GM19467 (cell line): ENCODE results near the gene CPA1.
"Not testable (repeated sequence)": the region's sequence is repeated elsewhere in the genome, so short reads cannot be mapped to it uniquely, and the experiment has no call there.

Experiments used
- ATAC-seq: cut with Tn5 transposase; IDR thresholded peaks from one replicate; pipeline ENCODE4 v1.9.1; 2021; ENCODE audit warnings: mild to moderate bottlenecking, moderate library complexity; ENCODE audit not compliant: unreplicated experiment

The CPA1 gene

DNA sequence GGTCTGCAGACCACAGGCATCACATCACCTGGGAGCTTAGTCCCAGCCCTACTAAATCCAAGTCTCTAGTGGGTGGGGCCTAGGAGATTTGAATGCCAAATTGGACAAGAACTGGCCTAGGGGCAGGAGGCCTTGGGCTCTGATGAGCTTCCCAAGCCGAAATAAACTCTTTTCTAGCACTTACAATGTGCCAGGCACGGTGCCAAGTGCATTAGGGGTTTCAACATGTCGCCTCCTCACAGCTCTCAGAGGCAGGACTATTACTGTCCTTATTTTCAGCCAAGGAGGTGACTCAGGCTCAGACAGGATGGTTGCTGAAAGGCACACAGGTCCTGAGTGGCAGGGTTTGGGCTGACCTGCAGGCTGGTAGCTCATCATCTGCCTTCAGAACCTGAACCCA lies 9.2 kb upstream of the CPA1 start:
- ATAC-seq, result no peak

DNA sequence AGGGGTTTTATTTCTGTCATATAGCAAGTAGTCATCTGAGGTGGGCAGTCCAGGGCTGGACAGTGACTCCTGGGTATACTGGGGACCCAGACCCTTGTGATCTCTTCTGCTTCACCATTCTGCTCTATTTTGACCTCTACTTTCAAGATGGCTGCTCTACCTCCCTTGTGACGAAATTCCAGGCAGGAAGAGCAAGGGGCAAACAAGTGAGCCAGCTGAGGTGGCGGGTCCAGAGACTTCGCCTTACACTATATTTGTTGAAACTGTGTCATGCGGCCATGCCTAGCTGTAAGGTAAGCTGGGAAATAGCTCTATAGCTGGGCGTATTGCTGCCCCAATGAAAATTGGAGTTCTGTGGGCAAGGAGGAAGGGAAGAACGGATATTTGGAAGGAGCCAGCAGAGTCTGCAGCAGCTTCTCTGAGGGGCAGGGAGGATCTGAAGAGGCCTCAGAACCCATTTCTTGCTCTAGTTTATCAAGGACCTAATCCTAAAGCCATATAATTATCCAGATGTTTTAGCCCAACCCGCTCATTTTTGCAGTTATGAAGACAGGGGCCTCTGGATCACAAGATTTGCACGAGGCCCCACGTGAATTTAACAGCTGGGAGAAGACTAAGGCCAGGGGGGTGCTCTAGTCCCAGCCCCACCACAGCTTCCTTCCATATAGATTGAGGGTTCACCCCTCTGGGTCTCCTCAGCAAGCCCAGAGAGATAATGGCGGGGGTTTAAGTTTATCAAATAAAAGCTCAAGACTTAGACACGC lies 7.7 kb upstream of the CPA1 start:
- no peak for ATAC-seq

DNA sequence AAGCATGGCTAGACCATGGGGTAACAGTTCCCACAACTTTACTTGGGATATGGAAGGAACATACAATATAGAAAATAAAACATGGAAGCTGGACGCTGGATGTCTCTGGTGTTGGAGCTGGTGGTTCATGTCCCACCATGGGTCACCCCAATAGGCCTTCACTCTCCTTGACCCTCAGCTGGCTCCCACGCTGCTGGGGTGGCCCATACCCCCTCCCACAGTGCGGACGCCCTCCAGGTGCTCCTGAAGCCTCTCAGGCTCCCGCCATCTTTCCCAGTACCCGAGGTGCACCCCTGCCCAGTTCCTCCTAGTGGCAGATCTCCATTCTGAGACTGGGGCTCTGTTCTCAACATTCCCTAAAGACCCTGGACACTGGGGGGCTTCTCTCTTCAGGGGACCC lies 5.8 kb upstream of the CPA1 start:
- no peak for ATAC-seq

DNA sequence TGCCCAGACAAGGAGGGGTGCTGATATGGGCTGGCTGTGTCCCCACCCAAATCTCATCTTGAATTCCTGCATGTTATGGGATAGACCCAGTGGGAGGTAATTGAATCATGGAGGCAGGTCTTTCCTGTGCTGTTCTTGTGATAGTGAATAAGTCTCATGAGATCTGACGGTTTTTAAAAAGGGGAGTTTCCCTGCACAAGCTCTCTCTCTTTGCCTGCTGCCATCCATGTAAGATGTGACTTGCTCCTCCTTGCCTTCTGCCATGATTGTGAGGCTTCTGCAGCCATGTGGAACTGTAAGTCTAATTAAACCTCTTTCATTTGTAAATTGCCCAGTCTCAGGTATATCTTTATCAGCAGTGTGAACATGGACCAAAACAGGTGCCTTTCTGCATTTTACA lies 3.8 kb upstream of the CPA1 start:
- not testable (repeated sequence) for ATAC-seq

DNA sequence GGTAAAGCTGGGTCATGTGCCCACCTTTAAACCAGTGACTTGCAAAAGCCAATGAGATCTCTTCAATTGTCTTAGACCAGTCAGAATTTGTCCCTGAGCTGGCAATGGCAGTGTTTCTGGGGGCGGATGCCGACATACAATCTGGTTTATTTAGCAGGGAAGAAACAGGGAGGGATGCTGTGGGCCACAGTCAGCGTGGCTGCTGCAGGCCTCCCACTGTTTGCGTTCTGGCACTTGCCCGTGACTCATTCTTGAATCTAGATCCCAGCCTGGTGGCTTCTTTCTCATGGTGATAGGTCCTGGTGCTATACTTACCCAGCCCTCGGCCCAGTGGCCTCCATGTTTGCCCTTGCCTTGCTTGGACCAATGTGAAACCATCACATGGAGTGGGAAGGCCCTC lies 3.1 kb upstream of the CPA1 start:
- no peak for ATAC-seq

DNA sequence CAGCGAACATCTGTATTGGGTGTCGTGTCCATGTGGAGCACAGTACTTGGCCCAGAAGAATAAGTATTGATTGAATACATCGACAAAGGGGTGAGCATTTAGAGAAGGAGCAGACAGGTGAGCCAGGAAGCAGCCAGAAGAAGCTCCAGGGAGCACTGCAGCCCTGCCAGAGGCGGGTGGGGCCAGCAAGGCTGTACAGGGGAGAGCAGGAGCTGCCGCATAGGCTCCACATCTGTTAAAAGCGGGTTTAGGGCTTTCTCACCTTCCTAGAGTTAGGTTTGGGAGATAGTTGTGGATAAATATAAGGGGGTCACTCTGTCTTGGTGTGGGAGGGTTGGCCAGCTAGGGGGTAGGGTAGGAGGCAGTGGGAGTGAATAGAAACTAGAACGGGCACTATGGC lies 1.3 kb upstream of the CPA1 start:
- ATAC-seq, result no peak

DNA sequence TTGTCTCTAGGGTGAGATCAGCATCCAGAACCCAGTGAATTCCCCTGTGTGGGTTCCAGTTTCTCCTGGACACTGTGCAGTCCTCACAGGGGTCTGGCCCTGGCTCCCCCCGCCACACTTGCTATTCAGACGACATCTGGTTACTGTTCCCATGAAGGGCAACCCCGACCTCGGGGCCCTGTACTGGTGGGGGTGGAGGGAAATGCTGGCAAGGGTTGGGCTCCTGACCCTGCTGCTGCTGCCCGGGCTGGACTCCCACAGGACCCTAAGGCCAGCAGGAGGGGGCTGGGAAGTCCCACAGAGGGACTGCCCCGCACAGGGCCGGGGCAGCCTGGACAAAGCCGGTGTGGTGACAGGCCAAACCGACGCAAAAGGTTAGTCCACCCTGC lies 768 bp upstream of the CPA1 start:
- no peak for ATAC-seq

DNA sequence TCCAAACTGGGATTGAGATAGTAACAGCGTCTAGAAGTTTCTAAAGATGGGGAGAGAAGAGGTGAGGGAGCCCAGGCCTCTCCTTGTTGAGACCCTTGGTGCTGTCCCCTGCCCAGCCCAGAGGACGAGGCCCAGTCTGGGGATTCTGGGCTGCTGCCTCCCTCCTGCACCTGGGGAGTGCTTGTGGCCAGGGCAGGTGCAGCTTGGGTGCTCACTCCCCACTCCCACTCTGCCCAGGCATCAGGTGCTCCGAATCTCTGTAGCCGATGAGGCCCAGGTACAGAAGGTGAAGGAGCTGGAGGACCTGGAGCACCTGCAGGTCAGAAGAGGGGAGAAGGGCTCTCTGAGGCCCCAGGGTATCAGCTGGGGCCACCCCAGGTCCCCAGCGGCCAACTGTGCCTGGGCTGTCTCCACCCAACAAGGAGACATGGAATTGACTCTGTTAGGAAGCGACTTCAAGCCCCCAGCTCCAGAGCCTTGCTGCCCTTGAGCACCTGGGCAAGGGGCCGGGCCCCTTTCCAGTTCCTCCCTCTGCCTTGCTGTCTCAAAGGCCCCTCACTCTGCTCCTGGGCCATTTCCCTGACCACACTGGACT lies 664 bp downstream of the CPA1 start:
- ATAC-seq, result no peak

DNA sequence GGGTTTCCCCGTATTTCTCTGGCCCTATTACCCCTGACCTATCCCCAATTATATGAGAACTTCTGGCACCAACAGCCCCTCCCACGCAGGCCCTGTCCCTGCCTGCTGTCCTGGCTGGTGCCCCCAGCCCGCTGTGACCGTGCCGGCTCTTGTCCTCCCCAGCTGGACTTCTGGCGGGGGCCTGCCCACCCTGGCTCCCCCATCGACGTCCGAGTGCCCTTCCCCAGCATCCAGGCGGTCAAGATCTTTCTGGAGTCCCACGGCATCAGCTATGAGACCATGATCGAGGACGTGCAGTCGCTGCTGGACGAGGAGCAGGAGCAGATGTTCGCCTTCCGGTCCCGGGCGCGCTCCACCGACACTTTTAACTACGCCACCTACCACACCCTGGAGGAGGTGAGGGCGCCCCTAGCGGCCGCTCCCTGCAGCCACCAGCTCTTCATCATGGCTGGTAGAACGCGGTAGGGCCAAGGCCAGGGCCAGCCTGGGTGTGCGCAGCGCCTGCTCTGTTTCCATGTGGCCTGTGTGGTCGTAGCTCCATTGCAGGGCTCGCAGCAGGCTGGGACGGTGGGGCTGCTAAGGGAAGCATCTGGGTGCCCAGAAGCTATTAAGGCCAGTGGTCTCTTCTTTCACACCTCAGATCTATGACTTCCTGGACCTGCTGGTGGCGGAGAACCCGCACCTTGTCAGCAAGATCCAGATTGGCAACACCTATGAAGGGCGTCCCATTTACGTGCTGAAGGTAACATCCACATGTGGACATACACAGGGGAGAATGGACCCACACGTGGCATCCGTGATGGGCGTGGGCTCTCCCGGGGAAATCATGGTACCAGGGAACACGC lies 1.4 kb downstream of the CPA1 start:
- ATAC-seq, result no peak

DNA sequence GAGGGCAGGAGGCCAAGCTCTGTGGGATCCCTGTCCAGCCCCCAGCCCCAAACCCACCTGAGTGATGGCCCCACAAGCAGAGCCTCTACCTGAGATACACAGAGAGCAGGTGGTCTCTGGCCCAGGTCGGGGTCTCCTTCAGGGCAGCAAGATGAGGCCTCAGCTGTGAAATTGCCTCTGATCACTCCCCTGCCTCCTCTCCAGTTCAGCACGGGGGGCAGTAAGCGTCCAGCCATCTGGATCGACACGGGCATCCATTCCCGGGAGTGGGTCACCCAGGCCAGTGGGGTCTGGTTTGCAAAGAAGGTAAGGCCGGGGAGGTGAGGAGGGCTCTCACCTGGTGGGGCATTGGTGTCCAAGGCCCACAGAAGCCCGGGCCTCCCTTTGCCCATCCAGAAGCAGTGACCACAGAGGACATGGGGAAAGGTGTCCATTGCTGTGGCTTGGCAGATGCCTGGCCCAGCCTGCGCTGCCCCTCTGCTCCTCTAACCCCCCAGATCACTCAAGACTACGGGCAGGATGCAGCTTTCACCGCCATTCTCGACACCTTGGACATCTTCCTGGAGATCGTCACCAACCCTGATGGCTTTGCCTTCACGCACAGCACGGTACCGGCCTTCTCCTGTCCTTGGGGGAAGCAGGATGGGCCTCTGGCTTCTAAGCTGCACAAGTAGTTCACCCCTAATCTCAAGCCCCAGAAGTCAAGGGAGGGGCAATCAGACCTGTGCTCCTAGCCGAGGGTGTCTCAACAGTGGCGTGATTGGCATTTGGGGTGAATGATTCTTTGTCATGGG lies 3.1 kb downstream of the CPA1 start:
- ATAC-seq, result no peak

DNA sequence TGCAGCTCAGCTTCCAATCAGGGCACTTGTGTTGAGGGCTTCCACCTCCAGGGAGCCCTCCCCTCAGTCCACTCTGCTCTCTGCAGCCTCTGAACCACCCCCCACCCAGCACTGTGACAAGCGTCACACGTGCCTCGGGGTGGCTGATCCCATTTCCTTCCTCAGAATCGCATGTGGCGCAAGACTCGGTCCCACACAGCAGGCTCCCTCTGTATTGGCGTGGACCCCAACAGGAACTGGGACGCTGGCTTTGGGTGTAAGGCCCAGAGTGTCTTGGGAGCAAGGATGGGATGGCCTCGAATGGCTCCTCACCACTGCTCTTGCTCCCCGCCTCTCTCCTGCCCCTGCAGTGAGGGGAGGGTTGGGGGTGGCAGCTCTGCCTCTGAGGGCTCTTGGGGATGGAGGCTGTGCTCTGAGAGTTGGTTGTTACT lies 4.1 kb downstream of the CPA1 start:
- ATAC-seq, result no peak

DNA sequence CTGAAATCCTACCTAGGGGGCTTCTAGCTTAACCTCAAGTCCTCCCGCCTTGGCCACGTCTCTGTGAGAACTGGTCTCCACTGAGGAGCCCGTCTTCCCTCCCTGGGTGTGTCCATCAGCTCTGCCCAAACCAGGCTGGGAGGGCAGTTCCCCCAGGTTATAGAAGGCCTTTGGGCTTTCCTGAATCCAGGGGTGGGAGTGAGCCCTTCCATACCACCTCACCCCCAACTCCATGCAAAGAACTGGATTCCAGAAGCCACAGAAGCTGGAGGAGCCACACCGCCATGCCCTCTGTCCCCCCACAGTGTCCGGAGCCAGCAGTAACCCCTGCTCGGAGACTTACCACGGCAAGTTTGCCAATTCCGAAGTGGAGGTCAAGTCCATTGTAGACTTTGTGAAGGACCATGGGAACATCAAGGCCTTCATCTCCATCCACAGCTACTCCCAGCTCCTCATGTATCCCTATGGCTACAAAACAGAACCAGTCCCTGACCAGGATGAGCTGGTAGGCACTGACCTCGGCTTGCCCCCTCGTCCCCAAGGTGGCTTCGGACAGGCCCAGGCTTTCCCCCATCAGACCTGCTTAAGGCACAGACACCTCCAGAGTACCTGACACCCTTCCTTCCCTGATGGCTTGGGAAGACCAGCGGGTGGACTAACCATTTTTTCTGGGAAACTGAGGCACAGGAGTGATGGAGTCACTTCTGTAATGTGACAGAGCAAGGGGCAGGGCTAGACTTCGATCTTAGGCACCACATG lies 4.7 kb downstream of the CPA1 start:
- ATAC-seq, result no peak

DNA sequence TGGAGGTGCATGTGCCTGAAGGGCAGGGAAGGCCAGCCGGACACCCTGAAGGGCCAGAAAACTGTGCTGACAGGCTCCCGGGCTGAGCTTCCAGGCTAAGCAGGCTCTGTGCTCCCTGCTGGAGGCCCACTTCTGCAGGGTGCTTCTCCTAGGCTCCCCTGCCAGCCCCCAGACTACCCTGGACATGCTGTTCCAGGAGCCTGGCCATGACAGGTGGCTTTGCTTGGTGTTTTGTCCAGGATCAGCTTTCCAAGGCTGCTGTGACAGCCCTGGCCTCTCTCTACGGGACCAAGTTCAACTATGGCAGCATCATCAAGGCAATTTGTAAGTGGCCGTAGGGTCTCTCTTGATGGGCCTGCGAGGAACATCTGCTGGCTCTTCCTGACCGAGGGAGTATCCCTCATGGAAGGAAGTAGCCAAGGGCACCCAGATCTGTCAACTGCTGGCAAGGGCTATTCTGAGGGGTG lies 5.3 kb downstream of the CPA1 start:
- ATAC-seq, result no peak

DNA sequence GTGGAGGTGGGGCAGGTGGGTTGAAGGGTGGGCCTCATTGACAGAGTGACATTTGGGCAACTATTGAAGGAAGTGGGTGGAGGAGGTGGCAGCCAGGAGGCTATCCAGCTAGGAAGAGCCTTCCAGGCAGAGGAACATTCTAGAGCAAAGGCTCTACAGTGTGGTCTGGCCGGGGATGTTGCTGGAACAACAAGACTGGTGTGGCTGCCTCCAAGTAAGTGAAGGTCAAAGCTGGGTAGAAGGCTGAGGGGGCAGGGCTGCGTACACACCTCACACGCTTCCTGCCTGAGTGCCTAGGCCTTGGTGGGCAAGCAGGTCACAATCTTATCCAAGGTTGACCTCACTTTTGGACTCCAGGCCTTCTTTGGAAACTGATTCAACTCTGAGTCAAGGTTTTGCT lies 6.6 kb downstream of the CPA1 start:
- no peak for ATAC-seq

DNA sequence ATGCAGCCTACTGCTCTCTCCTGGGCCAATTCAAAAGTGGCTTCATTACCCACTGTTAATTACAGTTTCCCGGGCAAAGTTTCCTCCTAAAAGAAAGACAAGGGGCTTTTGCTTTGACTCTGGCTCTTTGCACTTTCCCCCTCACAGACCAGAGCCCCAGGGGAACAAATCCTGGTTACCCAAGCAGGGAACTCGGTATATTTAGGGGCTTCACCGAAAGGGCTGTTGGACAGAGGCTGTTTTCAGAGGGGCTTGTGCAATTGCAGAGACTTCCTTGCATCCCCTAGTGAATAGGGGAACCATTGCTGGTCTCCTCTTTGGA lies 7.0 kb downstream of the CPA1 start:
- no peak for ATAC-seq

DNA sequence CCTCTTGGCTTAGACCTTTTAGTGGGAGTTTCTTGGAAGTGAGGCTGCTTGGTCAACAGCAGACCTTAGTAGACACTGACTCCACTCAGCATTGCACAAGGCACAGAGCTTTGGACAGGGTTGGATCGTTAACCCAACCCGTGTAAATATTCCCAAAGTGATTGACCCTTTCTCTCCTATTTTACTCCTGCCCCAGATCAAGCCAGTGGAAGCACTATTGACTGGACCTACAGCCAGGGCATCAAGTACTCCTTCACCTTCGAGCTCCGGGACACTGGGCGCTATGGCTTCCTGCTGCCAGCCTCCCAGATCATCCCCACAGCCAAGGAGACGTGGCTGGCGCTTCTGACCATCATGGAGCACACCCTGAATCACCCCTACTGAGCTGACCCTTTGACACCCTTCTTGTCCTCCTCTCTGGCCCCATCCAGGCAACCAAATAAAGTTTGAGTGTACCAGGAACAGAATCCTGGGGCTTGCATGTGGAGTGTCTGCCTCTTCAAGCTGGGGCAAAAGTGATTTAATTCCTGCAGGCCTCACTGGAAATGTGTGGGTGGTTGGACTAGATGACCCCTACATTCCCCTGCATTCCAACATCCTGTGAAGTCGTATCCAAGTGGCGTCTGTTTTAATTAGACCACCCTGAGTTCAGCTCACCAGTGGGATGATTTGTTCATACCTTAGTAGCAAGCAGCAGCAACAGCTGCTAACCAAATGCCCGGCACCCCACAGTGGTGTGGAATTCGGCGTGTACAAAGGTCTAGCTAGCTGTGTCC lies 7.5 kb downstream of the CPA1 start:
- ATAC-seq, result no peak

DNA sequence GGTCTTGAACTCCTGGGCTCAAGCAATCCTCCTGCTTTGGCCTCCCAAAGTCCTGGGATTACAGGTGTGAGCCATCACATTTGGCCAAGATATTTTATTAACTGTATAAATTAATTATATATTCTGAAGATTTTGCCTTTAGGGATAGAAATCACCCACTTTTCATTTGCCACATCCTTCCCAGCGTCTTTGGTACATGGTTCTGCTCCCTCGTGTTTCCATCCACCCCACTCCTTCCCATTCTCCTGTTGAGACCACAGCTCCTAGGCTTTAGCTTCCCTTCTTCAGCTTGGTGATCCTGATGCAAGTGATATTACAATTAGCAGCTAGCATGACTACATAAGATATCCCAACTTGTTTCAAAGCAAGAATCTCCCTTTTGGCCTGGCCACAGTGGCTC lies 8.4 kb downstream of the CPA1 start:
- no peak for ATAC-seq

DNA sequence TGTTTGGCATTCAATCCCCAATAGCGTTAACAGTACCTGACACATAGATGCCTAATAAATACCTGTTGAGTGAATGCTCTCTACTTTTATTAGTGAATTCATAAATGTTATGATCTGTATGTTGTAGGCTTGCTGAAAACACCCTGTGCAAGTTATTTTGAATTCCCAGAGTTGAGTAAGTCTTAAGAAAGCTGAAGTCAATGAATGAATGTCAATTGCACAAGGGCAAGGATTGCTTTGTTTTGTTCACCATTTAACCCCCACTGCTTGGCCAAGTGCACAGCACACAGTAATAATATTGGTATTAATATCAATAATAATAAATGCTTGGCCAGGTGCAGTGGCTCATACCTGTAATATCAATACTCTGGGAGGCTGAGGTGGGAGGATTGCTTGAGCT lies 10.2 kb downstream of the CPA1 start:
- no peak for ATAC-seq

DNA sequence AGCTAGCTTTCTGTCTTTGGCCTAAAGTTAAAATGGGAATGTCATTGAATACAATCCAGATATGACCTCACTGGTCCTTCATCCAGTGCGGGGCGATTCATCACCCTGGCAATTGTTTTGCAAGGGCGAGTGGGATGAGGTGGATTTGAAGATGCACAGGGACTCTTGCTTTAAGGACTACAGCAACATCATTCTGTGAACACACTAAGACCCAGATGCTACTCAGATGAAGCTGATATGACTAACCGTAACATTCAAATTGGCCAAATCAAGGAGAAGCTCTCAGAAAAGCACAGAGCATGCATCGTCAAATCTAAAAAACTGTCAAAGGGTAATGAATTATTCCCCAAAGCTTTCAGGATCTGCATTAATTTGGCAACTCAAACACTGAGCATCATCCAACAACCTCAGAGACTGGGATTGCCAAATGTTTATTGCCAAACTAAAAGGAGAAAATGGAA lies 12.8 kb downstream of the CPA1 start:
- ATAC-seq, result no peak
